GM23338 (cell line): Measurements from ENCODE around the gene ANKS1B. TPM values are rescaled to one million over a fixed set of nuclear protein-coding genes. Genes with fewer than 3 reads are reported as not detected.
A peak's percentile ranks its signal among the peaks of the same experiment; 100 is the strongest.
"Not testable (repeated sequence)": the region's sequence is repeated elsewhere in the genome, so short reads cannot be mapped to it uniquely, and the experiment has no call there.

Experiments used
- ATAC-seq: fragments of 200-7000 bp; cut with Tn5 transposase; 3 replicates; pipeline ENCODE4 v1.9.1; 2020
- DNase-seq: peaks from one replicate; pipeline ENCODE4 v3.0.0-alpha.2; 2015; ENCODE audit warnings: low spot score
- H2AFZ ChIP-seq: fragments of 200-600 bp; sonication (generic); 2 replicates; pipeline ENCODE4 v1.8.0; 2016; ENCODE audit warnings: antibody characterized with exemption, mild to moderate bottlenecking, moderate library complexity
- H3F3A ChIP-seq: fragments of 200-600 bp; sonication (generic); replicated peaks from 2 replicates; pipeline ENCODE4 v1.8.0; 2017; ENCODE audit warnings: antibody characterized with exemption, mixed run types, low read depth
- H3K27ac ChIP-seq: fragments of 200-600 bp; sonication (generic); 2 replicates; pipeline ENCODE4 v1.6.1; 2016; ENCODE audit warnings: low read depth
- H3K27me3 ChIP-seq: fragments of 200-600 bp; sonication (generic); 2 replicates; pipeline ENCODE4 v1.8.0; 2016; ENCODE audit warnings: mild to moderate bottlenecking, mixed run types, moderate library complexity; ENCODE audit not compliant: insufficient read depth
- H3K36me3 ChIP-seq: fragments of 200-600 bp; sonication (generic); 2 replicates; pipeline ENCODE4 v1.8.0; 2016; ENCODE audit warnings: mild to moderate bottlenecking; ENCODE audit not compliant: insufficient read depth
- H3K4me1 ChIP-seq: fragments of 200-600 bp; sonication (generic); 2 replicates; pipeline ENCODE4 v1.8.0; 2016; ENCODE audit warnings: mild to moderate bottlenecking, moderate library complexity; ENCODE audit not compliant: insufficient read depth
- H3K4me2 ChIP-seq: fragments of 200-600 bp; sonication (generic); 2 replicates; pipeline ENCODE4 v1.7.1; 2017; ENCODE audit warnings: mixed run types
- H3K4me3 ChIP-seq: fragments of 200-600 bp; sonication (generic); 2 replicates; pipeline ENCODE4 v1.6.1; 2016; ENCODE audit warnings: mixed run types
- H3K79me2 ChIP-seq: fragments of 200-600 bp; sonication (generic); replicated peaks from 2 replicates; pipeline ENCODE4 v1.8.0; 2017; ENCODE audit warnings: mild to moderate bottlenecking; ENCODE audit not compliant: insufficient read depth
- H3K9me2 ChIP-seq: fragments of 200-600 bp; sonication (generic); 2 replicates; pipeline ENCODE4 v1.8.0; 2017; ENCODE audit not compliant: insufficient read depth
- H4K20me1 ChIP-seq: fragments of 200-600 bp; sonication (generic); replicated peaks from 2 replicates; pipeline ENCODE4 v1.8.0; 2017; ENCODE audit warnings: mild to moderate bottlenecking; ENCODE audit not compliant: insufficient read depth
- H3K27ac Mint-ChIP-seq: 2 replicates; pipeline ENCODE4 v1.8.0; 2020; ENCODE audit warnings: inconsistent platforms, mild to moderate bottlenecking, moderate library complexity, mixed read lengths
- H3K27me3 Mint-ChIP-seq: 3 replicates; pipeline ENCODE4 v1.8.0; 2022; ENCODE audit warnings: low read depth, mild to moderate bottlenecking, moderate library complexity, mixed read lengths, inconsistent platforms; ENCODE audit not compliant: insufficient read depth, poor library complexity
- H3K36me3 Mint-ChIP-seq: 3 replicates; pipeline ENCODE4 v1.8.0; 2021; ENCODE audit warnings: low read depth, mild to moderate bottlenecking, inconsistent platforms, moderate library complexity, mixed read lengths
- H3K4me1 Mint-ChIP-seq: 3 replicates; pipeline ENCODE4 v1.8.0; 2020; ENCODE audit warnings: mild to moderate bottlenecking, inconsistent platforms, mixed read lengths
- H3K4me3 Mint-ChIP-seq: 3 replicates; pipeline ENCODE4 v1.8.0; 2021; ENCODE audit warnings: moderate library complexity, mild to moderate bottlenecking, inconsistent platforms, mixed read lengths
- H3K9me3 Mint-ChIP-seq: 3 replicates; pipeline ENCODE4 v1.8.0; 2020; ENCODE audit warnings: moderate library complexity, mild to moderate bottlenecking, inconsistent platforms, mixed read lengths
- CREB1 ChIP-seq: fragments of 250-450 bp; sonication (Bioruptor Pico); IDR thresholded peaks from 2 replicates; pipeline ENCODE4 v1.5.0; 2020; ENCODE audit warnings: low read depth, mild to moderate bottlenecking, moderate library complexity
- CTCF ChIP-seq, 2 experiments: fragments of 200-600 bp in 1 of 2; sonication (generic) in 1 of 2; conservative IDR thresholded peaks; 2 replicates each; pipeline versions ENCODE4 v1.5.1 to v1.6.1; 2016 to 2017; ENCODE audit warnings: antibody characterized with exemption in 2 of 2, low read depth in 2 of 2, mild to moderate bottlenecking in 2 of 2, moderate library complexity in 1 of 2
- EZH2 ChIP-seq: fragments of 200-600 bp; sonication (generic); IDR thresholded peaks from one replicate; pipeline ENCODE4 v1.8.0; 2017; ENCODE audit warnings: antibody characterized with exemption, mild to moderate bottlenecking, low read depth; ENCODE audit not compliant: unreplicated experiment
- EZH2phosphoT487 ChIP-seq: fragments of 200-600 bp; sonication (generic); IDR thresholded peaks from one replicate; pipeline ENCODE4 v1.8.1; 2018; ENCODE audit warnings: antibody characterized with exemption; ENCODE audit not compliant: unreplicated experiment
- NANOG ChIP-seq: IDR thresholded peaks from 2 replicates; pipeline ENCODE4 v1.6.1; 2016; ENCODE audit warnings: antibody characterized with exemption, borderline replicate concordance
- POLR2AphosphoS5 ChIP-seq: IDR thresholded peaks from 2 replicates; pipeline ENCODE4 v1.6.1; 2016; ENCODE audit warnings: antibody characterized with exemption, low read depth
- REST ChIP-seq: IDR thresholded peaks from one replicate; pipeline ENCODE4 v1.6.1; 2018; ENCODE audit warnings: antibody characterized with exemption; ENCODE audit not compliant: unreplicated experiment
- ZNF114 ChIP-seq: fragments of 250-450 bp; sonication (Bioruptor Pico); IDR thresholded peaks from 2 replicates; pipeline ENCODE4 v1.5.0; 2020; ENCODE audit warnings: mild to moderate bottlenecking, moderate library complexity
- ZNF331 ChIP-seq: fragments of 250-450 bp; sonication (Bioruptor Pico); IDR thresholded peaks from 2 replicates; pipeline ENCODE4 v1.5.0; 2020; ENCODE audit warnings: low read depth, mild to moderate bottlenecking, moderate library complexity
- ZNF462 ChIP-seq: fragments of 250-450 bp; sonication (Bioruptor Pico); IDR thresholded peaks from 2 replicates; pipeline ENCODE4 v1.5.0; 2020; ENCODE audit warnings: mild to moderate bottlenecking, moderate library complexity
- polyA plus RNA-seq: library from polyadenylated mRNA; unstranded; fragments of >200 nt; fragmentation: Nextera tagmentation; extraction: Ambion mirVana; gene quantifications from 2 replicates; pipeline ENCODE4 v1.2.1, GENCODE V29; 2016
- total RNA-seq: library from RNA; depleted of rRNA; stranded (reverse); fragments of >200 nt; shearing (Covaris generic); gene quantifications from 2 replicates; pipeline ENCODE4 v1.2.3, GENCODE V29; 2014

Gene ANKS1B
- total and polyA plus RNA-seq, 2 experiments from 2014 or later, result 4.3 to 5.8 TPM

GRCh38 chr12:98837134-98837752 lies 1147.5 kb downstream of the ANKS1B start:
- ATAC-seq (peak; percentile 82), DNase-seq (peak; percentile 77)
- H3K4me2 ChIP-seq, H3K27me3 Mint-ChIP-seq, H3K79me2 ChIP-seq, H4K20me1 ChIP-seq, H3K4me3 Mint-ChIP-seq, H3K4me1 ChIP-seq, H3K36me3 ChIP-seq, H3K36me3 Mint-ChIP-seq, H3K9me3 Mint-ChIP-seq, H3K4me3 ChIP-seq, H3K9me2 ChIP-seq, H3F3A ChIP-seq, H3K27ac Mint-ChIP-seq, H3K27ac ChIP-seq, H3K27me3 ChIP-seq, H2AFZ ChIP-seq: not testable (repeated sequence)
- H3K4me1 Mint-ChIP-seq, result peaks cover 32% of the 10 kb centered on the region
- TF ChIP-seq NANOG (0 out of 2 replicates have a peak, but pooled peaks have one; percentile 9), CREB1 (peak; percentile 14; the same call in 1 of the 2 replicates)

GRCh38 chr12:98830657-98831056 lies 1154.1 kb downstream of the ANKS1B start:
- ATAC-seq, result no peak
- no peaks in the 10 kb centered on the region for H3K27me3 ChIP-seq
- H3K4me2 ChIP-seq, result no peak overlapping the region
- DNase-seq, result no peak
- peak overlapping the region; percentile 48 for H2AFZ ChIP-seq
- no peak overlapping the region for H3K4me3 ChIP-seq
- Mint-ChIP-seq H3K36me3 (no peaks in the 10 kb centered on the region), H3K27me3 (no peaks in the 10 kb centered on the region), H3K4me1 (peaks cover 18% of the 10 kb centered on the region), H3K4me3 (no peak overlapping the region), H3K9me3 (no peaks in the 10 kb centered on the region), H3K27ac (no peak overlapping the region)
- no peaks in the 10 kb centered on the region for H4K20me1 ChIP-seq
- H3K27ac ChIP-seq, result 0 out of 2 replicates have a peak overlapping the region, but pooled peaks have one; percentile 59
- no peaks in the 10 kb centered on the region for H3K79me2 ChIP-seq
- H3K9me2 ChIP-seq, result 0 out of 2 replicates have a peak, but pooled peaks cover 3% of the 10 kb centered on the region
- H3K4me1 ChIP-seq, result 0 out of 2 replicates have a peak, but pooled peaks cover 10% of the 10 kb centered on the region
- H3F3A ChIP-seq, result no peaks in the 10 kb centered on the region
- no peaks in the 10 kb centered on the region for H3K36me3 ChIP-seq
- TF ChIP-seq ZNF331 (CRISPR knock-in tag) (no peak), EZH2 (no peak), ZNF114 (CRISPR knock-in tag) (no peak), ZNF462 (CRISPR knock-in tag) (no peak), EZH2phosphoT487 (no peak), POLR2AphosphoS5 (no peak), CREB1 (no peak), REST (no peak), CTCF (conservative IDR thresholded peaks at IDR 0.05; ENCODE audit: low read depth in 2 of 2) (no peak)
